ENCODE results near the gene GRK3.

- TF ChIP-seq ZNF274 (IDR thresholded peaks at IDR 0.05; ENCODE audit: low read depth, low read length) (no peak), YY1 (IDR thresholded peaks at IDR 0.05; ENCODE audit: insufficient read depth, insufficient read length) (no peak), SUZ12 (IDR thresholded peaks at IDR 0.05; ENCODE audit: extremely low read depth, insufficient read depth, insufficient read length) (no peak)
Measured at GRCh38 chr22:25698978-25699377, 134.5 kb downstream of the GRK3 start.

Data from NT2/D1 (cell line).